ES-I3 (cell line): ENCODE measurements around the gene EXOSC5.
"Not testable (repeated sequence)": the region's sequence is repeated elsewhere in the genome, so short reads cannot be mapped to it uniquely, and the experiment has no call there.

ENCODE experiments used
- H3K36me3 ChIP-seq: 2 replicates; pipeline ENCODE4 v1.6.1; 2013; ENCODE audit warnings: mild to moderate bottlenecking, low read length, control low read depth, moderate library complexity; ENCODE audit not compliant: insufficient read depth
- H3K4me1 ChIP-seq: 2 replicates; pipeline ENCODE4 v1.6.1; 2013; ENCODE audit warnings: mild to moderate bottlenecking, control low read depth, low read length; ENCODE audit not compliant: insufficient read depth
- H3K9ac ChIP-seq: 2 replicates; pipeline ENCODE4 v1.6.1; 2013; ENCODE audit warnings: low read depth, mild to moderate bottlenecking, low read length, moderate library complexity
- H3K9me3 ChIP-seq: 2 replicates; pipeline ENCODE4 v1.6.1; 2013; ENCODE audit warnings: mild to moderate bottlenecking, low read length, moderate library complexity; ENCODE audit not compliant: control insufficient read depth, insufficient read depth

The EXOSC5 gene

DNA sequence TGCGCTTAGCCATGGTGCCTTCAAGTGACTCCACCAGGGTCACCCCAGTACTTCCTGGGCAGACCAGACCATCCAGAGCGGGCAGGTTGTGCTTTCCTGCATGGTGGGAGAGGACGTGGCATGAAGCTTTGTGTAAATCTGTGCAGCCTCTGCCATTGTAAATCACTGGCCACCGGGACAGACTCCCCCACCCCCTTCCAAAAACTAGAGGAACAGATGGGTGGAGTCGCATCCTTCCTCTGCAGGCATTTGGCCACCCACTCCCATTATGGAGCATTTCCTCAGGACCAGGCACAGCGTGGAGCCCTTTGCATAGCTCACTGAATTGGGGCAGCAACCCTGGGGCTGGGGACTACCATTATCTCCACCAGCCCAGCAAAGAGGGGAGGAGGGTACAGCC is 8.6 kb upstream of the EXOSC5 start:
- no peak overlapping the region for H3K9ac ChIP-seq
- no peaks in the 10 kb centered on the region for H3K36me3 ChIP-seq
- no peaks in the 10 kb centered on the region for H3K9me3 ChIP-seq
- H3K4me1 ChIP-seq: peaks cover 24% of the 10 kb centered on the region

GRCh38 chr19:41403181-41403970 is 6.2 kb upstream of the EXOSC5 start:
- no peak overlapping the region for H3K9ac ChIP-seq

DNA sequence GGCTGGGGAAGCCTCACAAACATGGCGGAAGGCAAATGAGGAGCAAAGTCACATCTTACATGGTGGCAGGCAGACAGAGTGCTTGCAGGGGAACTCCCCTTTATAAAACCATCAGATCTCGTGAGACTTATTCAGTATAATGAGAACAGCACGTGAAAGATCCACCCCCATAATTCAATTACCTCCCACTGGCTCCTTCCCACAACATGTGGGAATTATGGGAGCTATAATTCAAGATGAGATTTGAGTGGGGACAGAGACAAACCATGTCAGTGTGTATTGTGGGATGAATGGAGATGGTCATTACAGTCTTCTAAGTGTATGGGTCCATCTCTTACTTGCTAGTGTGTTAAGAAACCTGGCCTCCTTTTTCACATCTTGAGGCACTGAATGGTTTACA is 4.9 kb upstream of the EXOSC5 start:
- H3K36me3 ChIP-seq: no peaks in the 10 kb centered on the region
- no peaks in the 10 kb centered on the region for H3K9me3 ChIP-seq
- H3K4me1 ChIP-seq: peaks cover 3% of the 10 kb centered on the region
- no peak overlapping the region for H3K9ac ChIP-seq

More at GRCh38 chr19:41403181-41403970, 6.2 kb upstream of the EXOSC5 start:
- H3K4me1 ChIP-seq: peaks cover 11% of the 10 kb centered on the region
- no peaks in the 10 kb centered on the region for H3K36me3 ChIP-seq
- no peaks in the 10 kb centered on the region for H3K9me3 ChIP-seq

DNA sequence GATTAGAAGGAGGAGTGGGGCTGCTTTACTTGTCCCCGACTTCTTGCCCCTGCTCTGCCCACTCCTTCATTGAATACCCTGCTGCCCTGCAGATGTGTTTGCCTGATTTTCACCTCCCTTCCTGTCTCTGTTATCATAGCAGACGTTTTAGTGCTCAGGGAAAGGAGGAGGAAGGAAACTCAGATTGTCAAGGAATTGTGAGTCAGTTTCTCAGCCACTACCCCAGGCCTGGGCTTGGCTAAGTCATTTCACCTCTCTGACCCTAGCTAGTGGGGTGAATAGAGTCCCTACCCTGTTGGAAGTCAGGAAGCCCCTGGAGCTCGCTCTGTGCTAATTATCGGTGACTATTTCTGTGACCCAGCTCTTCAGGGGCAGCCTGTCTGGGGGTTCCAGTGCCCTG is 4.3 kb upstream of the EXOSC5 start:
- no peaks in the 10 kb centered on the region for H3K36me3 ChIP-seq
- no peaks in the 10 kb centered on the region; the same call in 1 of the 2 replicates for H3K4me1 ChIP-seq
- H3K9me3 ChIP-seq: no peaks in the 10 kb centered on the region
- no peak overlapping the region for H3K9ac ChIP-seq

GRCh38 chr19:41399525-41399924 is 2.4 kb upstream of the EXOSC5 start:
- Histone ChIP-seq H3K36me3 (no peaks in the 10 kb centered on the region), H3K9ac (no peak overlapping the region), H3K9me3 (no peaks in the 10 kb centered on the region), H3K4me1 (no peaks in the 10 kb centered on the region; the same call in 1 of the 2 replicates)

DNA sequence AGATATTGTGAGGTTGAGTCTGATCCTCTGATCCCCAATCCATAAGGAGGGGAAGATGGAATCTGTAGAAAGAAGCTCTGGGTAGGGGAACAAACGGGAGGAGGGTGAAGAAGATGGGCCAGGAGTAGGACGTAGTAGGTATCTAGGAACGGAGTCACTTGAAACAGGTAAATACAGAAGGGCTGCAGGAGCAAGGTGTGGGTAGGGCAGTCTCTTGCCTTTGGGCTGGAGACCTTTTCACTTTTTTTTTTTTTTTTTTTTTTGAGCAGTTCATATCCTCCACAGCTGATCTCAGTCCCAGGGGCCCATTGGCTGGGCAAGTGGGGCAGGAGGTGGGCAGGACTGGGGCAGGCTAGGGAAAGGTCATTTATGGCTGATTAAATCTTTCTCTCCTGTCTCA is 1.9 kb upstream of the EXOSC5 start:
- Histone ChIP-seq H3K36me3 (no peaks in the 10 kb centered on the region), H3K9me3 (no peaks in the 10 kb centered on the region), H3K4me1 (no peaks in the 10 kb centered on the region; the same call in 1 of the 2 replicates), H3K9ac (no peak overlapping the region)

DNA sequence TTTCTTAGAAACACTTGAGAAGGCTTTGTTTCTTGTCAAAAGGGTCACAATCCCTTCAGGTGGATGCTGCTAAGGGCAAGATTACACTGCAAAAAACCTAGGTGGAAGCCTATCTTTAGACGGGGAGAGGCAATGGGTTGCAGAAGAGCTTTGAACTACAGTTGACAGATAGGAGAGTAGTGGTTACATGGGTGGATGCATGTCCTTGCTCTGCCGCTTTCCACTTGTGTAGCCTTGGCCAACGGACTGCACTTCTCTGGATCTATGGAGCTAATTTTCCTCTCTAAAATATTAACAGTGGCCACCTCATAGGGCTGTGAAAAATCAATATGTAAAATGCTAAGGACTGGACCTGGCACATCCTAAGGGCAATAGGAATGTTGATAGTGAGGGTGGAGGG is 1.4 kb upstream of the EXOSC5 start:
- Histone ChIP-seq H3K9ac (peak overlapping the region; percentile 98), H3K36me3 (no peaks in the 10 kb centered on the region), H3K9me3 (no peaks in the 10 kb centered on the region), H3K4me1 (no peaks in the 10 kb centered on the region; the same call in 1 of the 2 replicates)

DNA sequence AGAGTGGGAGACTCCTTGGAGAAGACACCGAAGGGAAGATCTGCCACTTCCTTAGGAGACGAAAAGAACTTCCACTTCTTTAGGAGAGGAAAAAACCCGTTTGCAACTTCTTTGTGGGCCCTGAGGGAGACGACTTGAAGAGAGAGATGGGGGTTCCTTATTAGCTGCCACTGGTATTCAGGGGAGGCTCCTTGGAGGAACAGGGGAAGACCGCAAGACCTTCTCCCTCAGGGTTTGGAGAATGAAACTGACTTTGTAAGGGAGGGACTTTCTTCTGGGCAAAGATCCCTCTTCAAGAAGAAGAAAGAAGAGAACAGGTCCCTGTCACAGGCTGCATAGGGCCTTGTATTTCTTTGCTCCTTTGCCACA is 875 bp upstream of the EXOSC5 start:
- Histone ChIP-seq H3K9me3 (no peaks in the 10 kb centered on the region), H3K36me3 (no peaks in the 10 kb centered on the region), H3K4me1 (no peaks in the 10 kb centered on the region; the same call in 1 of the 2 replicates), H3K9ac (peak overlapping the region; percentile 98)

- Histone ChIP-seq H3K4me1 (no peaks in the 10 kb centered on the region; the same call in 1 of the 2 replicates), H3K36me3 (no peaks in the 10 kb centered on the region; the same call in 1 of the 2 replicates), H3K9ac (no peak overlapping the region), H3K9me3 (no peaks in the 10 kb centered on the region)
Measured at GRCh38 chr19:41395355-41395754, 1.8 kb downstream of the EXOSC5 start.

DNA sequence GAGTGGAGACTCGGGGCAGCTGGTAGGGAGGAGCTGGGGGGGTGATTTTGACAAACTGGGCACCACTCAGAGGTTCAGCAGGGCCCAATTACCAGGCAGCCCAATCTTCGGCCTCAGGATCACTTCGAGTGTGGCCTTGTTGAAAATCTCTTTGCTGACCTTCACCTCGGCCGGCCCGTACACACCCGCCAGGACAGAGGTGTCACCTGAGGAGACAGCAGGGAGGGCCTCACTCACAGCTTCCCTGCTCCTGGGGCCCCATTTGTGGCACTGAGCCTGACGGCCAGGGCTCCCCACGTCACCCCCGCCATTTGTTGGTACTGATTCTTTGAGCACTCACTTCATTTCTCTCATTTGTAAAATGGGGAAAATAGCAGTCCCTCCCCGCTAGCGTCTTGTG is 4.4 kb downstream of the EXOSC5 start:
- Histone ChIP-seq H3K4me1 (no peaks in the 10 kb centered on the region), H3K9me3 (no peaks in the 10 kb centered on the region), H3K9ac (no peak overlapping the region), H3K36me3 (no peaks in the 10 kb centered on the region; the same call in 1 of the 2 replicates)

- H3K36me3 ChIP-seq: no peaks in the 10 kb centered on the region; the same call in 1 of the 2 replicates
- H3K4me1 ChIP-seq: no peaks in the 10 kb centered on the region
- H3K9me3 ChIP-seq: no peaks in the 10 kb centered on the region
- no peak overlapping the region for H3K9ac ChIP-seq
Measured at GRCh38 chr19:41391618-41392017, 5.5 kb downstream of the EXOSC5 start.

- no peaks in the 10 kb centered on the region; the same call in 1 of the 2 replicates for H3K36me3 ChIP-seq
- no peaks in the 10 kb centered on the region for H3K9me3 ChIP-seq
- no peaks in the 10 kb centered on the region for H3K4me1 ChIP-seq
- H3K9ac ChIP-seq: no peak overlapping the region
Measured at GRCh38 chr19:41386442-41386841, 10.7 kb downstream of the EXOSC5 start.

- Histone ChIP-seq H3K9ac (no peak overlapping the region), H3K36me3 (no peaks in the 10 kb centered on the region), H3K9me3 (no peaks in the 10 kb centered on the region), H3K4me1 (no peaks in the 10 kb centered on the region)
Measured at GRCh38 chr19:41384351-41384750, 12.8 kb downstream of the EXOSC5 start.

GRCh38 chr19:41381536-41381935 is 15.6 kb downstream of the EXOSC5 start:
- H3K36me3 ChIP-seq, H3K9ac ChIP-seq, H3K4me1 ChIP-seq, H3K9me3 ChIP-seq: not testable (repeated sequence)

DNA sequence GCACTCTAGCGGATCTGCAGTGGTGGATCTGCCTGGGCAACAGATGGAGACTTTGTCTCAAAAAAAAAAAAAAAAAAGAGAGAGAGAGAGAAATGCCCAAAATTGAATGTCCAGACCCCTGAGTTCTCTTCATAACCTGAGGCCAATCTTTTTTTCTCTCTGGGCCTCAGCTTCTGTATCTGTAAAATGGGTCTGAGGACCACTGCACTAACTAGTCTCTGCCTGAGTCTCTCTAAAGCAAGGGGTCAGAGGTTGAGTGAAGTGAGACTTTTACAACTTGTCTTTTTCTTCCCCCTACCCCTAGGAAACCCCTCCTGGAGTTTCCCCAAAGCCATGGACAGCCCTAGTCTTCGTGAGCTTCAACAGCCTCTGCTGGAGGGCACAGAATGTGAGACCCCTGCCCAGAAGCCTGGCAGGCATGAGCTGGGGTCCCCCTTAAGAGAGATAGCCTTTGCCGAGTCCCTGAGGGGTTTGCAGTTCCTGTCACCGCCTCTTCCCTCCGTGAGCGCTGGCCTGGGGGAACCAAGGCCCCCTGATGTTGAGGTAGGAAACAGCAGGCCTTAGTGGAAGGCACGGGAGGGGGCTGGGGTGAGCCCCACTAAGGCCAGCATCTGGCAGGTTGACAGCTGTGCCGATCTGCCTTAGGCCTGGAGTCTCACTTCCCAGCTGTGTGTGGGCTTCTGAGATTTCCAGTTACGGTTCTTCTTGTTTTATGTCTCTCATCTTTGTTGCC is 19.0 kb downstream of the EXOSC5 start:
- no peaks in the 10 kb centered on the region for H3K4me1 ChIP-seq
- H3K9me3 ChIP-seq: no peaks in the 10 kb centered on the region
- no peaks in the 10 kb centered on the region for H3K36me3 ChIP-seq
- no peak overlapping the region for H3K9ac ChIP-seq
